ENCODE results near the gene PTGR3. TPM values are rescaled to one million over a fixed set of nuclear protein-coding genes. Genes with fewer than 3 reads are reported as not detected.

PTGR3 gene
- total RNA-seq, 1 experiment from 2014 or later = 13.8 TPM

DNA sequence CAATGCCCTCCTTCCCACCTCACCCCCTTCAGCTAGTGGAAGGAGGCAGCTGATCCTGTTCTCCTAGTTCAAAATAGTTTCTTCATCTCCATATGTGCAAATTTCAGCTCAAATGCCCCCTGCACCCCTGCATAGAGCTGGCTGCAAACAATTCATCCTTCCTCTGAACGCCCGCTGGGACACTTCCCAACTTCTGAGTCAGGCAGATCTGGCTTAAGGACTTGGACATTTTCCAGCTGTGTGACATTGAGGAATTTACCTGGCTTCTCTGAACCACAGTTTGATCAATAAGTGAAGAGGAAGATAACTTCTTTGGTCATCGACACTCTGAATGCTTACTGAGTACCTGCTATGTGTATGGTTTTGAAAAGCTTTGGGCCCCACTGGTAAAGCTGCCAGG, 23.5 kb downstream of the PTGR3 start (continued):
- TF ChIP-seq, protein P1, sequence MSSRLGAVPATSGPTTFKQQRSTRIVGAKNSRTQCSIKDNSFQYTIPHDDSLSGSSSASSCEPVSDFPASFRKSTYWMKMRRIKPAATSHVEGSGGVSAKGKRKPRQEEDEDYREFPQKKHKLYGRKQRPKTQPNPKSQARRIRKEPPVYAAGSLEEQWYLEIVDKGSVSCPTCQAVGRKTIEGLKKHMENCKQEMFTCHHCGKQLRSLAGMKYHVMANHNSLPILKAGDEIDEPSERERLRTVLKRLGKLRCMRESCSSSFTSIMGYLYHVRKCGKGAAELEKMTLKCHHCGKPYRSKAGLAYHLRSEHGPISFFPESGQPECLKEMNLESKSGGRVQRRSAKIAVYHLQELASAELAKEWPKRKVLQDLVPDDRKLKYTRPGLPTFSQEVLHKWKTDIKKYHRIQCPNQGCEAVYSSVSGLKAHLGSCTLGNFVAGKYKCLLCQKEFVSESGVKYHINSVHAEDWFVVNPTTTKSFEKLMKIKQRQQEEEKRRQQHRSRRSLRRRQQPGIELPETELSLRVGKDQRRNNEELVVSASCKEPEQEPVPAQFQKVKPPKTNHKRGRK (CRISPR knock-in tag; IDR thresholded peaks at IDR 0.05; ENCODE audit: borderline replicate concordance) = no peak
- TF ChIP-seq ZNF416 (CRISPR knock-in tag; IDR thresholded peaks at IDR 0.05) (no peak), MYBL2 (CRISPR knock-in tag; IDR thresholded peaks at IDR 0.05) (no peak), RELA (CRISPR knock-in tag; IDR thresholded peaks at IDR 0.05; ENCODE audit: borderline replicate concordance) (no peak), PRRX2 (CRISPR knock-in tag; IDR thresholded peaks at IDR 0.05) (no peak), HMGA2 (CRISPR knock-in tag; IDR thresholded peaks at IDR 0.05) (no peak), ZNF219 (CRISPR knock-in tag; IDR thresholded peaks at IDR 0.05; ENCODE audit: borderline replicate concordance) (no peak), ZNF423 (CRISPR knock-in tag; IDR thresholded peaks at IDR 0.05) (no peak), EMX1 (CRISPR knock-in tag; IDR thresholded peaks at IDR 0.05) (no peak), JUN (CRISPR knock-in tag; IDR thresholded peaks at IDR 0.05) (no peak)
- TF ChIP-seq, protein P2, sequence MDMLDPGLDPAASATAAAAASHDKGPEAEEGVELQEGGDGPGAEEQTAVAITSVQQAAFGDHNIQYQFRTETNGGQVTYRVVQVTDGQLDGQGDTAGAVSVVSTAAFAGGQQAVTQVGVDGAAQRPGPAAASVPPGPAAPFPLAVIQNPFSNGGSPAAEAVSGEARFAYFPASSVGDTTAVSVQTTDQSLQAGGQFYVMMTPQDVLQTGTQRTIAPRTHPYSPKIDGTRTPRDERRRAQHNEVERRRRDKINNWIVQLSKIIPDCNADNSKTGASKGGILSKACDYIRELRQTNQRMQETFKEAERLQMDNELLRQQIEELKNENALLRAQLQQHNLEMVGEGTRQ (CRISPR knock-in tag; IDR thresholded peaks at IDR 0.05) = no peak

DNA sequence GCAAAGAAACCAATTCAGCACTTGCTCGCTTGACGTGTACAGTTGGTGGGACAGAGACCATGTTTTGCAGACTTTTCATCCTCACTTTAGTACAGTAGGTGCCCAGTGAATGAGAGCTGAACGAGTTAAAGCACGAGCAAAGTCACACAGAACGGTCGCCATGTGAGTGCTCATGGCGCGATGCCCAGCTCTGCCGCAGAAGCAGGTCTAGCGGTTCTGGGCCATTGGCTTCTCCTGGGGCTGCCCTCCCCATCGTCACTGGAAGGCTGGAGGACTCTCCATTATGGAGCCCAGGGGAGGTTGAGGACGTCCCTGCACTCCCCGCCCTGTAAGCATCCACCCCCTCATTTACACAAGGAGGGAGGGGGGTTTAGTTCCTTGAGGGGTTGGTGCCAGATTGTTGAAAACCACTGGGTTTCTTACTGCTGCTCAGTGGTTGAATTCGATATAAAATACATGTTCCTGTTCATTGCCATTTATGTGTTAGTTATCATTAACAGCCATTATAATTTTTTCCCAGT, 24.9 kb downstream of the PTGR3 start:
- ChIA-PET CTCF (no interaction called here), POLR2A (no interaction called here)
- peaks cover 9% of the 10 kb centered on the region for H3K9me3 Mint-ChIP-seq
- DNase-seq (ENCODE audit: low spot score) (no peak), ATAC-seq (no peak)
- H3K4me3 Mint-ChIP-seq = no peak overlapping the region
- H3K27ac Mint-ChIP-seq = no peak overlapping the region
- no peaks in the 10 kb centered on the region for H3K27me3 Mint-ChIP-seq (ENCODE audit: low read depth)
- TF ChIP-seq CBFB (CRISPR knock-in tag; IDR thresholded peaks at IDR 0.05; ENCODE audit: low read depth) (no peak), TCF7 (CRISPR knock-in tag; IDR thresholded peaks at IDR 0.05; ENCODE audit: low read depth) (no peak), RORB (CRISPR knock-in tag; IDR thresholded peaks at IDR 0.05) (no peak), PRRX2 (CRISPR knock-in tag; IDR thresholded peaks at IDR 0.05) (no peak), JUN (CRISPR knock-in tag; IDR thresholded peaks at IDR 0.05) (no peak), ZBTB21 (CRISPR knock-in tag; IDR thresholded peaks at IDR 0.05; ENCODE audit: borderline replicate concordance) (no peak), NR1H2 (CRISPR knock-in tag; IDR thresholded peaks at IDR 0.05) (no peak), ZNF396 (CRISPR knock-in tag; IDR thresholded peaks at IDR 0.05; ENCODE audit: borderline replicate concordance) (no peak), CREM (CRISPR knock-in tag; IDR thresholded peaks at IDR 0.05) (no peak)
- TF ChIP-seq, protein P3, sequence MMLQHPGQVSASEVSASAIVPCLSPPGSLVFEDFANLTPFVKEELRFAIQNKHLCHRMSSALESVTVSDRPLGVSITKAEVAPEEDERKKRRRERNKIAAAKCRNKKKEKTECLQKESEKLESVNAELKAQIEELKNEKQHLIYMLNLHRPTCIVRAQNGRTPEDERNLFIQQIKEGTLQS (CRISPR knock-in tag; conservative IDR thresholded peaks at IDR 0.05) = no peak
- TF ChIP-seq, protein P4, sequence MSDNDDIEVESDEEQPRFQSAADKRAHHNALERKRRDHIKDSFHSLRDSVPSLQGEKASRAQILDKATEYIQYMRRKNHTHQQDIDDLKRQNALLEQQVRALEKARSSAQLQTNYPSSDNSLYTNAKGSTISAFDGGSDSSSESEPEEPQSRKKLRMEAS (CRISPR knock-in tag; IDR thresholded peaks at IDR 0.05) = no peak
- TF ChIP-seq, protein P5, sequence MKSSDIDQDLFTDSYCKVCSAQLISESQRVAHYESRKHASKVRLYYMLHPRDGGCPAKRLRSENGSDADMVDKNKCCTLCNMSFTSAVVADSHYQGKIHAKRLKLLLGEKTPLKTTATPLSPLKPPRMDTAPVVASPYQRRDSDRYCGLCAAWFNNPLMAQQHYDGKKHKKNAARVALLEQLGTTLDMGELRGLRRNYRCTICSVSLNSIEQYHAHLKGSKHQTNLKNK (CRISPR knock-in tag; IDR thresholded peaks at IDR 0.05) = no peak
- TF ChIP-seq, protein P6, sequence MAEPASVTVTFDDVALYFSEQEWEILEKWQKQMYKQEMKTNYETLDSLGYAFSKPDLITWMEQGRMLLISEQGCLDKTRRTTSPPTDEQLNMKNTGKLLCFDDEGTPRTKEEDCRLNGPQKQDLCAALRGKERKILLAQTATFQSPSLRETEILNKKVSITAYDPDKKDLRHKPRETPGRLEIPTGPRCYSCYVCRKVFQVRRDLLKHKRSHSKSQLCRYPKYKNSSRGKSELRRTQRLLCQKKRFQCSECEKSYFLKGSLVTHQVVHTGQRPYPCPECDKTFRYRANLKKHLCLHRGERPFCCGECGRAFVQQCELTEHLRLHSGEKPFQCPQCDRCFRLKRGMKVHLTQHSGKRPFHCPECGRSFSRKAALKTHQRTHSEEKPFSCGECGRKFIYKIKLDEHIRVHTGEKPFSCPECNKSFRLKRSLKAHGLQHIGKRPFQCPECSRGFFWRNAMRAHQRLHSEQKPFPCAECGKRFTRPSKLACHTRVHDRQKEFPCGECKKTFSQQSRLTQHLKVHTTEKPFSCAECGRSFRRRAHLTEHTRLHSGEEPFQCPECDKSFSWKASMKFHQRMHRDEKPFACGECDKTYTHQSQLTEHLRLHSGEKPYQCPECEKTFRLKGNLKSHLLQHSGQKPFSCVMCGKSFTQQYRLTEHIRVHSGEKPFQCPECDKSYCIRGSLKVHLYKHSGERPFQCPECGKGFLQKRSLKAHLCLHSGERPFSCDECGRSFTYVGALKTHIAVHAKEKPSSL (CRISPR knock-in tag; conservative IDR thresholded peaks at IDR 0.05) = no peak
- TF ChIP-seq, protein P7, sequence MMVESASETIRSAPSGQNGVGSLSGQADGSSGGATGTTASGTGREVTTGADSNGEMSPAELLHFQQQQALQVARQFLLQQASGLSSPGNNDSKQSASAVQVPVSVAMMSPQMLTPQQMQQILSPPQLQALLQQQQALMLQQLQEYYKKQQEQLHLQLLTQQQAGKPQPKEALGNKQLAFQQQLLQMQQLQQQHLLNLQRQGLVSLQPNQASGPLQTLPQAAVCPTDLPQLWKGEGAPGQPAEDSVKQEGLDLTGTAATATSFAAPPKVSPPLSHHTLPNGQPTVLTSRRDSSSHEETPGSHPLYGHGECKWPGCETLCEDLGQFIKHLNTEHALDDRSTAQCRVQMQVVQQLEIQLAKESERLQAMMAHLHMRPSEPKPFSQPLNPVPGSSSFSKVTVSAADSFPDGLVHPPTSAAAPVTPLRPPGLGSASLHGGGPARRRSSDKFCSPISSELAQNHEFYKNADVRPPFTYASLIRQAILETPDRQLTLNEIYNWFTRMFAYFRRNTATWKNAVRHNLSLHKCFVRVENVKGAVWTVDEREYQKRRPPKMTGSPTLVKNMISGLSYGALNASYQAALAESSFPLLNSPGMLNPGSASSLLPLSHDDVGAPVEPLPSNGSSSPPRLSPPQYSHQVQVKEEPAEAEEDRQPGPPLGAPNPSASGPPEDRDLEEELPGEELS (CRISPR knock-in tag; IDR thresholded peaks at IDR 0.05) = no peak
- H3K36me3 Mint-ChIP-seq = no peaks in the 10 kb centered on the region
- H3K4me1 Mint-ChIP-seq = peaks cover 25% of the 10 kb centered on the region

All from WTC11 (cell line).